ENCODE data around the gene MTHFSD. TPM values are rescaled to one million over a fixed set of nuclear protein-coding genes. Genes with fewer than 3 reads are reported as not detected.

The MTHFSD gene
- total and polyA plus RNA-seq, 2 of the 8 experiments (the other 6 are each of a cell fraction or from before 2014, with no cell fraction given): 7.1 to 9.8 TPM

- Histone ChIP-seq H4K5ac (ENCODE audit: insufficient read length, low read depth, low read length) (no peak overlapping the region), H3K27me3 (replicated peaks in 1 of 4; ENCODE audit: control insufficient read depth in 3 of 4, extremely low read depth in 1 of 4, insufficient read depth in 3 of 4, low read length in 3 of 4) (peaks cover 98 to 100% (median 99%) of the 10 kb centered on the region in 4 experiments), H3K9ac (replicated peaks in 1 of 4; ENCODE audit: extremely low read depth in 1 of 4, low read depth in 3 of 4, low read length in 3 of 4) (no peak overlapping the region), H2BK5ac (ENCODE audit: low read depth, low read length) (no peak overlapping the region), H2BK12ac (ENCODE audit: low read depth, low read length) (no peak overlapping the region), H3K23ac (ENCODE audit: insufficient read length) (no peak overlapping the region), H3K4me2 (ENCODE audit: insufficient read depth in 1 of 2, low read depth in 2 of 2, low read length in 2 of 2) (peak overlapping the region; percentile 54 to 56), H3K14ac (ENCODE audit: insufficient read length) (no peak overlapping the region), H3K36me3 (ENCODE audit: control insufficient read depth in 2 of 4, insufficient read depth in 4 of 4, low read length in 3 of 4) (peaks cover 0 to 4% (median 0%) of the 10 kb centered on the region in 4 experiments; a peak in 1 of 8 replicates), H3K4me1 (replicated peaks in 1 of 4; ENCODE audit: control insufficient read depth in 3 of 4, insufficient read depth in 4 of 4, low read length in 3 of 4) (peaks cover 4 to 28% (median 17%) of the 10 kb centered on the region in 4 experiments), H3K56ac (replicated peaks; ENCODE audit: insufficient read length, low read depth, low read length) (no peak overlapping the region), H4K20me1 (replicated peaks in 1 of 2; ENCODE audit: control insufficient read depth in 1 of 2, insufficient read depth in 2 of 2, low read length in 2 of 2) (peaks cover 26 to 38% of the 10 kb centered on the region in 2 experiments), H3K23me2 (ENCODE audit: low read depth, low read length) (no peaks in the 10 kb centered on the region; the same call in 1 of the 2 replicates), H3K18ac (ENCODE audit: extremely low read depth, low read length) (no peak overlapping the region), H2BK20ac (ENCODE audit: low read length) (no peak overlapping the region), H3K9me3 (ENCODE audit: insufficient read depth in 2 of 2, low read depth in 1 of 2, low read length in 1 of 2) (no peaks in the 10 kb centered on the region; a peak in 1 of 4 replicates), H3K79me1 (ENCODE audit: low read depth, low read length) (peaks cover 2% of the 10 kb centered on the region), H4K8ac (ENCODE audit: extremely low read depth, insufficient read depth, low read length) (no peak overlapping the region; the same call in 1 of the 2 replicates), H4K91ac (replicated peaks; ENCODE audit: insufficient read length, low read length) (no peak overlapping the region), H3K4me3 (ENCODE audit: extremely low read depth in 1 of 4, insufficient read depth in 2 of 4, low read depth in 3 of 4, low read length in 4 of 4) (peak overlapping the region in 1 of 4 experiments; percentile 37; a peak in 2 of 8 replicates), H3K79me2 (ENCODE audit: control insufficient read depth in 1 of 2, insufficient read depth in 2 of 2, low read length in 2 of 2) (no peaks in the 10 kb centered on the region), H2BK120ac (replicated peaks; ENCODE audit: low read depth, low read length) (no peak overlapping the region), H3K27ac (ENCODE audit: low read depth, low read length) (no peak overlapping the region), H2AK5ac (ENCODE audit: low read depth, low read length) (no peak overlapping the region), H2AFZ (ENCODE audit: low read length) (no peak overlapping the region), H3K4ac (replicated peaks; ENCODE audit: insufficient read length, low read depth, low read length) (no peak overlapping the region), H2BK15ac (ENCODE audit: low read length) (no peak overlapping the region)
- POLR2A ChIA-PET (ENCODE audit: partially characterized antibody): interaction anchor here (0.8 kb wide), 1 partner anchor 18 kb away, joined by 4 read pairs; no protein-coding TSS in a partner anchor
- FAIRE-seq (no peak), DNase-seq (ENCODE audit: low read depth in 1 of 2, low spot score in 2 of 2) (no peak)
- 7% methylated on average over 45 of the region's 61 CpGs; no CpG with 5 or more reads in 1 of the 2 experiments for WGBS, 2 experiments (ENCODE audit: extremely low coverage in 1 of 2, insufficient coverage in 1 of 2, insufficient read length in 1 of 2, insufficient replicate concordance in 2 of 2, low coverage in 1 of 2, low lambda C conversion rate in 2 of 2, missing lambda C conversion rate in 1 of 2)
- CTCF ChIA-PET (ENCODE audit: partially characterized antibody): interaction anchor here (0.6 to 1.3 kb wide), 3 partner anchors 12 to 536 kb away, joined by 3 read pairs; partner anchors contain the start of gene FOXF1
- no peak for TF ChIP-seq TAF1 (IDR thresholded peaks at IDR 0.05; ENCODE audit: low read depth, low read length)
- peak; percentile 66 for TF ChIP-seq CTBP2 (IDR thresholded peaks at IDR 0.05; ENCODE audit: borderline replicate concordance, insufficient read depth, insufficient read length, low read length)
- TF ChIP-seq, protein P1, sequence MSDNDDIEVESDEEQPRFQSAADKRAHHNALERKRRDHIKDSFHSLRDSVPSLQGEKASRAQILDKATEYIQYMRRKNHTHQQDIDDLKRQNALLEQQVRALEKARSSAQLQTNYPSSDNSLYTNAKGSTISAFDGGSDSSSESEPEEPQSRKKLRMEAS (IDR thresholded peaks at IDR 0.05): no peak
- TF ChIP-seq RNF2 (IDR thresholded peaks at IDR 0.05; ENCODE audit: borderline replicate concordance, low read depth, low read length, missing control alignments, poor library complexity, severe bottlenecking): peak; percentile 97
- TF ChIP-seq POLR2A (IDR thresholded peaks at IDR 0.05; ENCODE audit: control extremely low read depth in 1 of 2, low read depth in 2 of 2, low read length in 2 of 2): no peak
- TF ChIP-seq TAF7 (optimal IDR thresholded peaks at IDR 0.05; ENCODE audit: borderline replicate concordance, low read depth, low read length): no peak
- TF ChIP-seq SP2 (IDR thresholded peaks at IDR 0.05; ENCODE audit: low read length): no peak
- TF ChIP-seq EZH2 (IDR thresholded peaks at IDR 0.05; ENCODE audit: low read depth, low read length, severe bottlenecking): peak; percentile 99
- no peak for TF ChIP-seq SAP30 (IDR thresholded peaks at IDR 0.05; ENCODE audit: insufficient read depth, insufficient replicate concordance, low read length)
- no peak for TF ChIP-seq POU5F1 (IDR thresholded peaks at IDR 0.05; ENCODE audit: low read depth, low read length)
- peak; percentile 100 for TF ChIP-seq SUZ12 (IDR thresholded peaks at IDR 0.05; ENCODE audit: low read length)
Observed at GRCh38 chr16:86498671-86499439, 56.2 kb downstream of the MTHFSD start.

Data from H1 (cell line).